HG02840 (cell line): ENCODE data around the gene CWC27.

Source experiments
- ATAC-seq: cut with Tn5 transposase; IDR thresholded peaks from one replicate; pipeline ENCODE4 v1.9.1; 2021; ENCODE audit warnings: mild to moderate bottlenecking, moderate library complexity, moderate number of reproducible peaks; ENCODE audit not compliant: unreplicated experiment, low FRiP score

CWC27 gene

DNA sequence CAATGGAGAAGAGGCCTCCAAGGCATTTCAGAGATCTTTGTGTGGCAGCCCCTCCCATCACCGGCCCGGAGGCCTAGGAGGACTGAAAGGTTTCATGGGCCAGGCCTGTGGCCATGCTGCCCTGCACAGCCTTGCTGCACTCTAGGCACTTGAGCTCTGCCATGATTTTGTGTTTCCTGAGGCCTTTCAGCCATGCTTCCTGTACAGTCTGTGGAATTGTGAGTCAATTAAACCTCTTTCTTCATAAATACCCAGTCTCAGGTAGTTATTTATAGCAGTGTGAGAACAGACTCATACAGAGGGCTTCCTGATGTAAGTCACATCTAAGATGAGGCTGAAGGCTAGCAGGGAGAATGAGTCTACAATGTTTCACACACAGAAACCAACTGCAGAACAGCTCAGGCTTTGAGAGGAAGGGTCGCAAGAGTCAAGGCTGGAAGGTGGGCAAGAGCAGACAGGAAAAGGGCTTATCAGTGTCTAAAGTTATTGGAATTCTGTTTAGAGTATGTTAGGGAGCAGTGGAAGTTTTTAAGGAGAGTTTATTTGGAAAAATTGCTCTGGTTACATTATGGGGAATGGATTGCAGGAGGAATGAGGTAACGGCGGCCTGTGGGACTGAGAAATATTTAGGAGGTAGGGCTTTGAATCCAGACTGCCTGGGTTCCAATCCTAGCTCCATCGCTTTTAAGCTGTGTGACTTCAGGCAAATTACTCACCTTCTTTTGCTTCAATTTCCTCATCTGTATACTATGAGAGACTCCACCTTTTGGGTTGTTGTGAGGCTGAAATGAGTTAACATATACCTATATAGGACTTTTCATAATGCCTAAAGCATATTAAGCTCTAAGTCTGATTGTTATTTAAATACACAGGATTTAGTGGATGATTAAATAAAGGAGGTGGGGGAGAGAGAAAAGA lies 291.2 kb downstream of the CWC27 start:
- ATAC-seq, result no peak

GRCh38 chr5:65061250-65061973 lies 292.7 kb downstream of the CWC27 start:
- peak; percentile 61 for ATAC-seq

DNA sequence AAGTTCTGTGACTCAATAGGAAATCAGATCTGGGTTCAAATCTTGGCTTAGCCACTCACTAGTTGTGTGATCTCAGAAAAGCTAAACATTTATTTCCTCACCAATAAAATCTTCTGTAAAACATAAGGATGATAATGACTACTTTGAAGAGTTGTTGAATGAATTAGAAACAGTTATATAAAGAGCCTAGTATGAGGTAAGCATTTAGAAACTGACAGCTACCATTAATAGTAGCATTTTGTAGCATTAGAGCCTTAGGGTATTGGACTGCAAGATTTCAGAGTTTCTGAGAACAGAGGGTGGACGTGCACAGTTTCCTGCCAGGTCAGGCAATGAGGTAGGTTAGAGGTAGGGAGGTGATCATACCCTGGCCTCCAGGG lies 293.2 kb downstream of the CWC27 start:
- peak; percentile 29 for ATAC-seq

GRCh38 chr5:65062469-65063083 lies 293.8 kb downstream of the CWC27 start:
- ATAC-seq, result no peak

DNA sequence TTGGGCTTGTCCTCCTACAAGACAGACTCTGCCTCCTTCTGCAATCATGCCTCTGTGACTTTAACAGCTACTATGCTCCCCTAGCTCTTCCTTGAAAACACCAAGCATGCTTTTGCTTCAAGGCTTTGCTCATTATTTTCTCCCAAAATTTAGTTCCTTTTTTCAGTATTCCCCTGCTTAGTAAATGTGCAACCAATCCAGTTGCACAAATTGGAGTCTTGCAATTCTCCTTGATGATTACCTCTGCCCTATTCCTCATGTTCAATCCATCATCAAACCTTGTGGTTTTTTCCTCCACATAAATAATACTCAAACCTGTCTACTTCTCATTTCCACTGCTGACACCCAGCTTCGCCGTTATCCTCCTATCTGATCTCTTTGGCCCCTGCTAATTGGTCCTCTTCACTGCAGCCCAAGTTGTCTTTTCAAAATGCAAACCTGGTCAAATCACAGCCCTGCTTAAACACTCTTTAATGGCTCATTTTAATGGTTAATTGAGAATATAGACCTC lies 296.3 kb downstream of the CWC27 start:
- no peak for ATAC-seq

- peak; percentile 43 for ATAC-seq
Observed at GRCh38 chr5:65066387-65067146, 297.8 kb downstream of the CWC27 start.

DNA sequence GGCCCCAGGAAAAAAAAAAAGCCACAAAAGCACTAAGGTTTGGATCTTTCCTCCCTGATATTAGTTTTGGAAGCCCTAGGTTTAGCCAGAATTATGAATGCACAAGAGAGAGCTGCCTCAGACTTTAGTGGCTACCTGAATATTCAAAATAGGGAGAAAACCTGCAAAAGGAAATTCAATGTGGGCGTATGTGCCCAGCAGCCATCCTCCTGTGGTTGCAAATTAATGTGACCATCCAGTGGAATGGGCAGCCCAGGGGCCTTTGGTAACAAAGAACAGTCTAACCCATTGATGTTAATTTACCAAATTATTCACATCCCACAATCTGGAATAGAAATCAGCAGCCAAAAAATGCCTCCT lies 298.4 kb downstream of the CWC27 start:
- no peak for ATAC-seq
